ENCODE measurements around the gene PREB. TPM values are rescaled to one million over a fixed set of nuclear protein-coding genes. Genes with fewer than 3 reads are reported as not detected.
A peak's percentile ranks its signal among the peaks of the same experiment; 100 is the strongest.

The PREB gene
- total and polyA plus RNA-seq, 2 of the 13 experiments (the other 11 are each of a cell fraction or from before 2014, with no cell fraction given): 112 to 192 TPM

DNA sequence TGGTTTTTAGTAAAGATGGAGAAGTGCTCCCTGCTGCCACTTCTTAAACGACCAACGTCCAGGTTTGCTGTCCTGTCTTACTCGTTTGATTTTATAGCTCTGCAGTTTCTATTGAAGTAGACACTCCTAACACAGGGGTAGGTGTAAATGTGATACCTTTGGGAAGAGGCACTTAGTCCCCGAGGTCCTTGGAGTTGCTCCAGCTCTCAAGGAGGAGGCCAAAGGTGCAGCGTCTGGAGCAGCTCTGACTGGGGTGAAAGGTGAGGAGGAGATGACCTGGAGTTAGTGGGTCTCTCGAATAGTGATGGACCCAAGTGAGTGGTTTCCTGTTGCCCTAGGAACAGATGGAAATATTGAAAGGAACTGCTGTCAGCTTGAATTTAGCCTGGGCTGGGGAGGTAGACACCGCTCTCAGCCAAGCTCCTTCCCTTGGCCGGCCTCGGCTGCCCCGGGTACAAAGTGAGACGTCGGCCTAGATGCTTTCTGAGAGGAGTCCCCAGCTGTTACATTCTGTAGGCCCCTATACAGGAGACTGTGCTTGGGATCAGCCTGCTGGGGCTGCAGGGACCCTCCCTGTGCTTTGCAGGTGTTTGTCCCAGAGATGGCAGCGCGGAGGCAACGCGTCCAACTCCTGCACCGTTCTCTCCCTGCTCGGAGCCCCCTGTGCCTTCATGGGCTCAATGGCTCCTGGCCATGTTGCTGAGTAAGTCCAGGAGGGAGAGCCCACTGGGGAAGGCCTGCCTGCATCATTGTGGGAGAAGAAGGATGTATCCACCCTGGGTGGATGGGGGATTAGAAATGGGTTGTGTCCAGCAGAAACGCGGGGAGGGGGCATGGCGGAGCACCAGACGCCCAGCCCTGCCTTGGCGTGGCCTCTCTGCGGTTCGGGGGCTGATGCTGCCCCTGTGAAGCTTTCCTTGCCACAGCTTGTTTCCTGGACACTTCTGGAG, 42.4 kb downstream of the PREB start (continued):
- no peak for TF ChIP-seq ZNF510 (CRISPR knock-in tag; IDR thresholded peaks at IDR 0.05; ENCODE audit: low read depth)
- TF ChIP-seq, protein P1, sequence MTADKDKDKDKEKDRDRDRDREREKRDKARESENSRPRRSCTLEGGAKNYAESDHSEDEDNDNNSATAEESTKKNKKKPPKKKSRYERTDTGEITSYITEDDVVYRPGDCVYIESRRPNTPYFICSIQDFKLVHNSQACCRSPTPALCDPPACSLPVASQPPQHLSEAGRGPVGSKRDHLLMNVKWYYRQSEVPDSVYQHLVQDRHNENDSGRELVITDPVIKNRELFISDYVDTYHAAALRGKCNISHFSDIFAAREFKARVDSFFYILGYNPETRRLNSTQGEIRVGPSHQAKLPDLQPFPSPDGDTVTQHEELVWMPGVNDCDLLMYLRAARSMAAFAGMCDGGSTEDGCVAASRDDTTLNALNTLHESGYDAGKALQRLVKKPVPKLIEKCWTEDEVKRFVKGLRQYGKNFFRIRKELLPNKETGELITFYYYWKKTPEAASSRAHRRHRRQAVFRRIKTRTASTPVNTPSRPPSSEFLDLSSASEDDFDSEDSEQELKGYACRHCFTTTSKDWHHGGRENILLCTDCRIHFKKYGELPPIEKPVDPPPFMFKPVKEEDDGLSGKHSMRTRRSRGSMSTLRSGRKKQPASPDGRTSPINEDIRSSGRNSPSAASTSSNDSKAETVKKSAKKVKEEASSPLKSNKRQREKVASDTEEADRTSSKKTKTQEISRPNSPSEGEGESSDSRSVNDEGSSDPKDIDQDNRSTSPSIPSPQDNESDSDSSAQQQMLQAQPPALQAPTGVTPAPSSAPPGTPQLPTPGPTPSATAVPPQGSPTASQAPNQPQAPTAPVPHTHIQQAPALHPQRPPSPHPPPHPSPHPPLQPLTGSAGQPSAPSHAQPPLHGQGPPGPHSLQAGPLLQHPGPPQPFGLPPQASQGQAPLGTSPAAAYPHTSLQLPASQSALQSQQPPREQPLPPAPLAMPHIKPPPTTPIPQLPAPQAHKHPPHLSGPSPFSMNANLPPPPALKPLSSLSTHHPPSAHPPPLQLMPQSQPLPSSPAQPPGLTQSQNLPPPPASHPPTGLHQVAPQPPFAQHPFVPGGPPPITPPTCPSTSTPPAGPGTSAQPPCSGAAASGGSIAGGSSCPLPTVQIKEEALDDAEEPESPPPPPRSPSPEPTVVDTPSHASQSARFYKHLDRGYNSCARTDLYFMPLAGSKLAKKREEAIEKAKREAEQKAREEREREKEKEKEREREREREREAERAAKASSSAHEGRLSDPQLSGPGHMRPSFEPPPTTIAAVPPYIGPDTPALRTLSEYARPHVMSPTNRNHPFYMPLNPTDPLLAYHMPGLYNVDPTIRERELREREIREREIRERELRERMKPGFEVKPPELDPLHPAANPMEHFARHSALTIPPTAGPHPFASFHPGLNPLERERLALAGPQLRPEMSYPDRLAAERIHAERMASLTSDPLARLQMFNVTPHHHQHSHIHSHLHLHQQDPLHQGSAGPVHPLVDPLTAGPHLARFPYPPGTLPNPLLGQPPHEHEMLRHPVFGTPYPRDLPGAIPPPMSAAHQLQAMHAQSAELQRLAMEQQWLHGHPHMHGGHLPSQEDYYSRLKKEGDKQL (CRISPR knock-in tag; IDR thresholded peaks at IDR 0.05; ENCODE audit: low read depth): no peak
- TF ChIP-seq, protein P2, sequence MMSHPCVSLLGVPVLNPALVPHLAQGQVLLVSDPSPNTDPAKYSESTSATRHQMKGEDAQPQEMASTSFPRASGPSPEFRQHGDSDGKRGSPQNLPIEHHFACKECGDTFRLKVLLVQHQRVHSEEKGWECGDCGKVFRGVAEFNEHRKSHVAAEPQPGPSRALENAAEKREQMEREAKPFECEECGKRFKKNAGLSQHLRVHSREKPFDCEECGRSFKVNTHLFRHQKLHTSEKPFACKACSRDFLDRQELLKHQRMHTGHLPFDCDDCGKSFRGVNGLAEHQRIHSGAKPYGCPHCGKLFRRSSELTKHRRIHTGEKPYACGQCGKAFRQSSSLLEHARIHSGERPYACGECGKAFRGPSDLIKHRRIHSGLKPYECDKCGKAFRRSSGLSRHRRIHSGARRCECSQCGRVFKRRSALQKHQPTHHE (CRISPR knock-in tag; IDR thresholded peaks at IDR 0.05; ENCODE audit: borderline replicate concordance): no peak
- TF ChIP-seq ZIK1 (CRISPR knock-in tag; IDR thresholded peaks at IDR 0.05; ENCODE audit: borderline replicate concordance, low read depth): no peak
- no peak for TF ChIP-seq RFXANK (CRISPR knock-in tag; IDR thresholded peaks at IDR 0.05)
- TF ChIP-seq HOXD1 (CRISPR knock-in tag; IDR thresholded peaks at IDR 0.05): 0 out of 2 replicates have a peak, but pooled peaks have one; percentile 6
- TF ChIP-seq MED8 (CRISPR knock-in tag; IDR thresholded peaks at IDR 0.05; ENCODE audit: insufficient replicate concordance): no peak
- TF ChIP-seq SIN3B (IDR thresholded peaks at IDR 0.05; ENCODE audit: low read length): no peak
- TF ChIP-seq, protein P3, sequence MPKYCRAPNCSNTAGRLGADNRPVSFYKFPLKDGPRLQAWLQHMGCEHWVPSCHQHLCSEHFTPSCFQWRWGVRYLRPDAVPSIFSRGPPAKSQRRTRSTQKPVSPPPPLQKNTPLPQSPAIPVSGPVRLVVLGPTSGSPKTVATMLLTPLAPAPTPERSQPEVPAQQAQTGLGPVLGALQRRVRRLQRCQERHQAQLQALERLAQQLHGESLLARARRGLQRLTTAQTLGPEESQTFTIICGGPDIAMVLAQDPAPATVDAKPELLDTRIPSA (CRISPR knock-in tag; IDR thresholded peaks at IDR 0.05; ENCODE audit: borderline replicate concordance): peak; percentile 71; the same call in 1 of the 2 replicates
- no peak for TF ChIP-seq POLR2A (IDR thresholded peaks at IDR 0.05; ENCODE audit: insufficient read depth in 1 of 2, low read depth in 2 of 2, low read length in 2 of 2)
- no peak for TF ChIP-seq ZSCAN22 (CRISPR knock-in tag; IDR thresholded peaks at IDR 0.05)
- TF ChIP-seq ZMYM3 (CRISPR knock-in tag; IDR thresholded peaks at IDR 0.05): no peak

Data from HepG2 (cell line).